CD4-positive, alpha-beta T cell treated with Interleukin-17A for 1 hour (primary cell): ENCODE measurements around the gene CNMD.
"Not testable (repeated sequence)": the region's sequence is repeated elsewhere in the genome, so short reads cannot be mapped to it uniquely, and the experiment has no call there.

ENCODE experiments used
- DNase-seq: peaks from one replicate; pipeline ENCODE4 v3.0.0-alpha.2; 2020

The CNMD gene

GRCh38 chr13:52743988-52744387 lies 4.4 kb upstream of the CNMD start:
- DNase-seq, result no peak

GRCh38 chr13:52743569-52743968 lies 3.9 kb upstream of the CNMD start:
- no peak for DNase-seq

- no peak for DNase-seq
These were observed 727 bp downstream of the CNMD start for GRCh38 chr13:52738719-52739467.

GRCh38 chr13:52737965-52738364 lies 1.7 kb downstream of the CNMD start:
- DNase-seq, result no peak

GRCh38 chr13:52737451-52737850 lies 2.2 kb downstream of the CNMD start:
- DNase-seq, result no peak

GRCh38 chr13:52736891-52737290 lies 2.7 kb downstream of the CNMD start:
- no peak for DNase-seq

GRCh38 chr13:52734075-52734623 lies 5.5 kb downstream of the CNMD start:
- DNase-seq, result no peak

- DNase-seq, result no peak
These were observed 13.4 kb downstream of the CNMD start for GRCh38 chr13:52726258-52726657.

- DNase-seq, result no peak
These were observed 14.3 kb downstream of the CNMD start for GRCh38 chr13:52725302-52725701.

- DNase-seq, result no peak
These were observed 16.4 kb downstream of the CNMD start for GRCh38 chr13:52723181-52723580.

GRCh38 chr13:52721356-52721755 lies 18.3 kb downstream of the CNMD start:
- DNase-seq, result not testable (repeated sequence)

- DNase-seq, result not testable (repeated sequence)
These were observed 18.7 kb downstream of the CNMD start for GRCh38 chr13:52720904-52721303.

GRCh38 chr13:52713894-52714293 lies 25.7 kb downstream of the CNMD start:
- DNase-seq, result no peak

- no peak for DNase-seq
These were observed 27.2 kb downstream of the CNMD start for GRCh38 chr13:52712385-52712784.

GRCh38 chr13:52711286-52711685 lies 28.3 kb downstream of the CNMD start:
- DNase-seq, result no peak

- not testable (repeated sequence) for DNase-seq
These were observed 31.4 kb downstream of the CNMD start for GRCh38 chr13:52708266-52708665.

GRCh38 chr13:52707375-52707774 lies 32.2 kb downstream of the CNMD start:
- no peak for DNase-seq

GRCh38 chr13:52706081-52706480 lies 33.5 kb downstream of the CNMD start:
- no peak for DNase-seq

- no peak for DNase-seq
These were observed 36.1 kb downstream of the CNMD start for GRCh38 chr13:52703482-52703881.

GRCh38 chr13:52701728-52702465 lies 37.7 kb downstream of the CNMD start:
- no peak for DNase-seq

GRCh38 chr13:52696566-52696965 lies 43.1 kb downstream of the CNMD start:
- no peak for DNase-seq

GRCh38 chr13:52695856-52696255 lies 43.8 kb downstream of the CNMD start:
- DNase-seq, result no peak

GRCh38 chr13:52686376-52686775 lies 53.2 kb downstream of the CNMD start:
- no peak for DNase-seq

- not testable (repeated sequence) for DNase-seq
These were observed 53.8 kb downstream of the CNMD start for GRCh38 chr13:52685806-52686205.
